Thoracic aorta endothelial cell (primary cell): ENCODE measurements around the gene GLIPR1L1. TPM values are rescaled to one million over a fixed set of nuclear protein-coding genes. Genes with fewer than 3 reads are reported as not detected.

Experiments used
- total RNA-seq: library from RNA; depleted of rRNA; stranded (reverse); fragments of >200 nt; gene quantifications from 2 replicates; pipeline ENCODE4 v1.2.3, GENCODE V29; 2012

Gene GLIPR1L1
- total RNA-seq, result not detected in 2 replicates

DNA sequence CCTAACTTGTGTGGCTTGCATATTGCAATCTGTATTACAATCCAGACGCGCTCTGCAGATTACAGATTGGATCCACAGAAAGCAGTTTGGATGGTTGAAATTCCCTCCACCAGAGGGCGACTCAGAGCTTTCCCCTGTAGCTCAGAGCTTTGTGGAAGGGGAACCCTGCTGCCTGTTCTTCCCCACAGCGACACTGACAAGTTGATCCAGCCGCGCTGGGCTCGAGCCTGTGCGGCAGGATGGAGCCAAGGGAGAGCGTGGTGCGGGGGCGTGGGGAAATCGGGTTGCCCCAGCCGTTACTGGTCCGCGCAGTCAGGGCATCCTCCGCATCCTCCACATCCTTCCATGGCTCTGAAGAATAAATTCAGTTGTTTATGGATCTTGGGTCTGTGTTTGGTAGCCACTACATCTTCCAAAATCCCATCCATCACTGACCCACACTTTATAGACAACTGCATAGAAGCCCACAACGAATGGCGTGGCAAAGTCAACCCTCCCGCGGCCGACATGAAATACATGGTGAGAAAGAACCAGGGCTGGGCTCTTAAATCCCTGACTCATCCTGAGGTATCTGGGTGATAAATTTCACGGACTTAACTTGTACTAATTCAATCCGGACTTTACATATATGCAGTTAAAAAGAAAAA is at the start of gene GLIPR1L1:
Gene GLIPR1L1, plus strand, starts transcription at position 287 of the 647 bp plus-strand sequence. Its CDS starts 59 bp downstream, at position 346.

GRCh38 chr12:75329918-75330826 is 4.3 kb upstream of the GLIPR1L1 start, which contains the start of gene CAPS2:
Gene CAPS2, minus strand, starts transcription at chr12:75330324. Its CDS starts 3,826 bp downstream, at chr12:75326498.

DNA sequence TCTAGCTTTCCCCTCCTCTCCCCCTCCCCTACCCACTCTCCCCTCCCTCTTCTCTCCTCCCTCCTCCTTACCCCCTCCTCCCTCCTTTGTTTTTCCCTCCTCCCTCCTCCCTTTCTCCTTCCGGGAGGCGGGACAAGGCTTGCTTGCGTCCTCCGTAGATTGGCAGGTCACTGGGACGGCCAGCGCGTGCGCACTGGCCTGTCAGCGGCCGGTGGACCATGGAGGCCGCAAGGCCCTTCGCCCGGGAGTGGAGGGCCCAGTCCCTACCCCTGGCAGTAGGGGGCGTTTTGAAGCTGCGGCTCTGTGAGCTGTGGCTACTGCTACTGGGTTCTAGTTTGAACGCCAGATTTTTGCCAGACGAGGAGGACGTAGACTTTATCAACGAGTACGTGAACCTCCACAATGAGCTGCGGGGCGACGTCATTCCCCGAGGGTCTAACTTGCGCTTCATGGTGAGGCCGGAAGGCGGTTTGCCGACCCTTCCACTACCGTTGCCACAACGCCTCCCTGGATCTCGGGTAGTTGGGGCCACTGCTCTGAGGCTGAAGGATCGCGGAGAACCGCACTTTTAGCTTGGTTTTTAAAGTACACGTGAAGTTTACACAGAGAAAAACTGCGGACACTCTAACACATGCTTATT is 56.5 kb downstream of the GLIPR1L1 start, which contains the start of gene GLIPR1L2:
Gene GLIPR1L2, plus strand, starts transcription at position 191 of the 640 bp plus-strand sequence. Its CDS starts 28 bp downstream, at position 219.

Other genes with a start within 250 kb of the GLIPR1L1 start
- gene KCNC2, start 124.8 kb upstream of the GLIPR1L1 start, total RNA-seq, result not detected in 2 replicates
- gene CAPS2, start 4.3 kb upstream of the GLIPR1L1 start, total RNA-seq, result 4.0 and 6.3 TPM in 2 replicates
- gene GLIPR1L2, start 56.4 kb downstream of the GLIPR1L1 start, total RNA-seq, result 0.07 TPM in 1 of 2 replicates, not detected in the other
- gene GLIPR1, start 146.1 kb downstream of the GLIPR1L1 start, total RNA-seq, result 55.2 and 58.6 TPM in 2 replicates
- gene KRR1, start 176.9 kb downstream of the GLIPR1L1 start, total RNA-seq, result 69.1 and 71.5 TPM in 2 replicates